Measurements from ENCODE around the gene PPP5C. TPM values are rescaled to one million over a fixed set of nuclear protein-coding genes. Genes with fewer than 3 reads are reported as not detected.

The PPP5C gene
- total RNA-seq, 4 donors from 2014 or later = 47.4 to 74.9 (median 62.8) TPM

GRCh38 chr19:46356149-46357055 lies 9.5 kb downstream of the PPP5C start:
- no peak overlapping the region for H3K27ac ChIP-seq

GRCh38 chr19:46357846-46358583 lies 11.1 kb downstream of the PPP5C start:
- no peak overlapping the region for H3K27ac ChIP-seq
- peaks cover 0 to 23% of the 10 kb centered on the region in 2 donors for H3K36me3 ChIP-seq
- H3K4me1 ChIP-seq = no peaks in the 10 kb centered on the region
- in situ Hi-C loops (cut with MboI; ENCODE audit: low sequenced_read_pairs in 4 of 4) = no loop called here
- H3K27me3 ChIP-seq = no peaks in the 10 kb centered on the region
- no peak for ATAC-seq
- H3K4me3 ChIP-seq = no peak overlapping the region
- TF ChIP-seq, protein P1, sequence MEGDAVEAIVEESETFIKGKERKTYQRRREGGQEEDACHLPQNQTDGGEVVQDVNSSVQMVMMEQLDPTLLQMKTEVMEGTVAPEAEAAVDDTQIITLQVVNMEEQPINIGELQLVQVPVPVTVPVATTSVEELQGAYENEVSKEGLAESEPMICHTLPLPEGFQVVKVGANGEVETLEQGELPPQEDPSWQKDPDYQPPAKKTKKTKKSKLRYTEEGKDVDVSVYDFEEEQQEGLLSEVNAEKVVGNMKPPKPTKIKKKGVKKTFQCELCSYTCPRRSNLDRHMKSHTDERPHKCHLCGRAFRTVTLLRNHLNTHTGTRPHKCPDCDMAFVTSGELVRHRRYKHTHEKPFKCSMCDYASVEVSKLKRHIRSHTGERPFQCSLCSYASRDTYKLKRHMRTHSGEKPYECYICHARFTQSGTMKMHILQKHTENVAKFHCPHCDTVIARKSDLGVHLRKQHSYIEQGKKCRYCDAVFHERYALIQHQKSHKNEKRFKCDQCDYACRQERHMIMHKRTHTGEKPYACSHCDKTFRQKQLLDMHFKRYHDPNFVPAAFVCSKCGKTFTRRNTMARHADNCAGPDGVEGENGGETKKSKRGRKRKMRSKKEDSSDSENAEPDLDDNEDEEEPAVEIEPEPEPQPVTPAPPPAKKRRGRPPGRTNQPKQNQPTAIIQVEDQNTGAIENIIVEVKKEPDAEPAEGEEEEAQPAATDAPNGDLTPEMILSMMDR (IDR thresholded peaks at IDR 0.05 in 4 of 5, conservative IDR thresholded peaks at IDR 0.05 in 1 of 5) = no peak
- TF ChIP-seq POLR2A (IDR thresholded peaks at IDR 0.05) = no peak
- DNase-seq = no peak
- no peaks in the 10 kb centered on the region for H3K9me3 ChIP-seq
- intact Hi-C loops (cut with DNase I; ENCODE audit: low total_unique reads) = no loop called here

More at GRCh38 chr19:46356149-46357055, 9.5 kb downstream of the PPP5C start:
- Histone ChIP-seq H3K27me3 (no peaks in the 10 kb centered on the region), H3K36me3 (peaks cover 0 to 23% of the 10 kb centered on the region in 2 donors), H3K4me1 (peaks cover 3 to 6% of the 10 kb centered on the region in 2 donors), H3K4me3 (no peak overlapping the region), H3K9me3 (no peaks in the 10 kb centered on the region)
- TF ChIP-seq, protein P1 (IDR thresholded peaks at IDR 0.05 in 4 of 5, conservative IDR thresholded peaks at IDR 0.05 in 1 of 5) = no peak
- DNase-seq (no peak), ATAC-seq (no peak)
- intact Hi-C loops (cut with DNase I; ENCODE audit: low total_unique reads) (no loop called here), in situ Hi-C loops (cut with MboI; ENCODE audit: low sequenced_read_pairs in 4 of 4) (no loop called here)

DNA sequence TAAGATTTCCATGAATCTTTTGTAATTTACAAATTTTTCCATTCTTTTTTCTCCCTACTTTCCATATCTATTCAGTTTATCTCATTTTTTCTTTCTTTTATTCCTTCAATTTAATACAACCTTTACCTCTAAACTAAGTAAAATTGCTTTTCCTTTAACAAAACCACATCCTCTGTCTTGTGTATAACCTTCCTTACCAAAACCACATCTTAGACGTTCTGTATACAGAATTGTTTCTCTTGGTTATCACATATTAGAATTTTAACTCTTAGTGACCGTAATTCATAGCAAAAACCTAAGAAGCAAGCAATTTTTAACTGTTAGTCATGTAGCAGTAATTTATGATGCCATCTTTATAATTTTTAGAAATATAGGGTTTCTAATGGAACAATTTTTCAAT lies 15.0 kb downstream of the PPP5C start:
- peaks cover 0 to 15% of the 10 kb centered on the region in 2 donors for H3K36me3 ChIP-seq

DNA sequence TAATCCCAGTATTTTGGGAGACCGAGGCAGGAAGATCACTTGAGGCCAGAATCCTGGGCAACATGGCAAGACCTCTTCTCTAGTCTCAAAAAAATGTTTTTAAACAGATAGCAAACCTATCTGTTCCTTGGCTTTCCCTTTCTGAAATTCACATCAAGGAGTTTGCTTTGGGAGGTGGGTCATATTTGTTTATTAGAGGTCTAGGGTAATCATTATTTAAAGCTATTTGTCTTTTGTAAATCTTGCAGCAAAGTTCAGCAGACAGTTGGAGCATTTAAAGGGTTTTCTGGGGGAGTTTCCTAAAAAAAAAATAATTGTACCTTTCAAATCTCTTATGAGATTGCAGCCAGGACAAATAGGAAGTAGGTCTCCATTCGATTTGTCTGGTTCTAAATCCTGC lies 17.5 kb downstream of the PPP5C start:
- ATAC-seq (no peak), DNase-seq (no peak)
- Histone ChIP-seq H3K36me3 (peaks cover 0 to 15% of the 10 kb centered on the region in 2 donors), H3K27ac (no peak overlapping the region), H3K4me3 (no peak overlapping the region), H3K27me3 (no peaks in the 10 kb centered on the region), H3K4me1 (no peaks in the 10 kb centered on the region), H3K9me3 (no peaks in the 10 kb centered on the region)
- TF ChIP-seq, protein P1 (IDR thresholded peaks at IDR 0.05 in 4 of 5, conservative IDR thresholded peaks at IDR 0.05 in 1 of 5) = no peak
- TF ChIP-seq POLR2A (IDR thresholded peaks at IDR 0.05) = no peak
- intact Hi-C loops (cut with DNase I; ENCODE audit: low total_unique reads) = no loop called here
- in situ Hi-C loops (cut with MboI; ENCODE audit: low sequenced_read_pairs in 4 of 4) = no loop called here

More for the DNA sequence above, 15.0 kb downstream of the PPP5C start:
- TF ChIP-seq, protein P1 (IDR thresholded peaks at IDR 0.05 in 4 of 5, conservative IDR thresholded peaks at IDR 0.05 in 1 of 5) = no peak
- no peak for TF ChIP-seq POLR2A (IDR thresholded peaks at IDR 0.05)
- Histone ChIP-seq H3K27ac (no peak overlapping the region), H3K4me3 (no peak overlapping the region), H3K9me3 (no peaks in the 10 kb centered on the region), H3K4me1 (no peaks in the 10 kb centered on the region), H3K27me3 (no peaks in the 10 kb centered on the region)
- in situ Hi-C loops (cut with MboI; ENCODE audit: low sequenced_read_pairs in 4 of 4) (no loop called here), intact Hi-C loops (cut with DNase I; ENCODE audit: low total_unique reads) (no loop called here)
- ATAC-seq = no peak
- no peak for DNase-seq

Measured in gastrocnemius medialis (tissue), 4 donors.